Tongue (tissue), 2 donors: Measurements from ENCODE around the gene EHMT1. TPM values are rescaled to one million over a fixed set of nuclear protein-coding genes. Genes with fewer than 3 reads are reported as not detected.
"Not testable (repeated sequence)": the region's sequence is repeated elsewhere in the genome, so short reads cannot be mapped to it uniquely, and the experiment has no call there.

ENCODE experiments used
- DNase-seq: peaks from one replicate; pipeline ENCODE4 v3.0.0-alpha.2; 2015
- total RNA-seq: library from RNA; depleted of rRNA; stranded (reverse); fragments of >200 nt; gene quantifications from one replicate; pipeline ENCODE4 v1.2.3, GENCODE V29; 2014

Gene EHMT1
- total RNA-seq, 1 donor from 2014 or later: 70.3 TPM

GRCh38 chr9:137615387-137615871 lies 3.4 kb upstream of the EHMT1 start:
- no peak for DNase-seq

- DNase-seq: peak; percentile 50
Observed at GRCh38 chr9:137619240-137620047, 639 bp downstream of the EHMT1 start.

- no peak for DNase-seq
Observed at GRCh38 chr9:137620048-137620405, 1.2 kb downstream of the EHMT1 start.

GRCh38 chr9:137620581-137620980 lies 1.8 kb downstream of the EHMT1 start:
- no peak for DNase-seq

- DNase-seq: no peak
Observed at GRCh38 chr9:137621131-137621757, 2.4 kb downstream of the EHMT1 start.

- not testable (repeated sequence) for DNase-seq
Observed at GRCh38 chr9:137622211-137622610, 3.4 kb downstream of the EHMT1 start.

- DNase-seq: no peak
Observed at GRCh38 chr9:137626464-137626863, 7.7 kb downstream of the EHMT1 start.

GRCh38 chr9:137627406-137627805 lies 8.6 kb downstream of the EHMT1 start:
- DNase-seq: not testable (repeated sequence)

- no peak for DNase-seq
Observed at GRCh38 chr9:137630126-137630525, 11.3 kb downstream of the EHMT1 start.

GRCh38 chr9:137630679-137631078 lies 11.9 kb downstream of the EHMT1 start:
- DNase-seq: no peak

GRCh38 chr9:137631345-137632229 lies 12.8 kb downstream of the EHMT1 start:
- no peak for DNase-seq

- no peak for DNase-seq
Observed at GRCh38 chr9:137632230-137633161, 13.7 kb downstream of the EHMT1 start.

GRCh38 chr9:137634016-137634415 lies 15.2 kb downstream of the EHMT1 start:
- DNase-seq: no peak

- no peak for DNase-seq
Observed at GRCh38 chr9:137638680-137639079, 19.9 kb downstream of the EHMT1 start.

GRCh38 chr9:137639303-137640051 lies 20.7 kb downstream of the EHMT1 start:
- no peak for DNase-seq

GRCh38 chr9:137640862-137641261 lies 22.1 kb downstream of the EHMT1 start:
- DNase-seq: no peak

- DNase-seq: no peak
Observed at GRCh38 chr9:137642118-137642601, 23.4 kb downstream of the EHMT1 start.

GRCh38 chr9:137642892-137643291 lies 24.1 kb downstream of the EHMT1 start:
- no peak for DNase-seq

GRCh38 chr9:137643921-137644320 lies 25.1 kb downstream of the EHMT1 start:
- no peak for DNase-seq

GRCh38 chr9:137645211-137645610 lies 26.4 kb downstream of the EHMT1 start:
- no peak for DNase-seq

- no peak for DNase-seq
Observed at GRCh38 chr9:137646341-137646740, 27.5 kb downstream of the EHMT1 start.
